Activated CD8-positive, alpha-beta T cell treated with anti-CD3 and anti-CD28 coated beads, Interleukin-2, amount 10 ng/mL, durations not matched to agents 7 days and 5 days (primary cell): ENCODE measurements around the gene GOLPH3. TPM values are rescaled to one million over a fixed set of nuclear protein-coding genes. Genes with fewer than 3 reads are reported as not detected.

Experiments
- ATAC-seq: fragments of 150-1000 bp; cut with Tn5 transposase; one replicate; pipeline ENCODE4 v1.10.0; 2021; ENCODE audit warnings: moderate library complexity
- CTCF ChIA-PET: fragments of 350-600 bp; sonication (Branson Sonifier 250); formaldehyde crosslinking; loops from one replicate; lab custom pipeline; 2021; ENCODE audit warnings: antibody characterized with exemption; lab: Charles Lee
- POLR2A ChIA-PET: fragments of 350-600 bp; sonication (Branson Sonifier 250); formaldehyde crosslinking; loops from one replicate; lab custom pipeline; 2021; ENCODE audit warnings: antibody characterized with exemption; lab: Charles Lee
- DNase-seq: peaks from one replicate; pipeline ENCODE4 v3.0.0-alpha.2; 2020
- H3K27ac Mint-ChIP-seq: one replicate; pipeline ENCODE4 v1.8.0; 2021; ENCODE audit warnings: mild to moderate bottlenecking, mixed read lengths
- H3K27me3 Mint-ChIP-seq: one replicate; pipeline ENCODE4 v1.8.0; 2021; ENCODE audit warnings: low read depth, mixed read lengths
- H3K36me3 Mint-ChIP-seq: one replicate; pipeline ENCODE4 v1.8.0; 2021; ENCODE audit warnings: low read depth, mixed read lengths
- H3K4me1 Mint-ChIP-seq: one replicate; pipeline ENCODE4 v1.8.0; 2021; ENCODE audit warnings: low read depth, mixed read lengths
- H3K4me3 Mint-ChIP-seq: one replicate; pipeline ENCODE4 v1.8.0; 2021; ENCODE audit warnings: mild to moderate bottlenecking, mixed read lengths
- H3K9me3 Mint-ChIP-seq: one replicate; pipeline ENCODE4 v1.8.0; 2022; ENCODE audit warnings: mixed read lengths; ENCODE audit not compliant: insufficient read depth
- total RNA-seq, 2 experiments: library from RNA; stranded (reverse); gene quantifications; one replicate each; pipeline ENCODE4 v1.2.3, GENCODE V29; 2021

Gene GOLPH3
- total RNA-seq, 2 experiments from 2014 or later = 70.7 to 73.7 TPM

DNA sequence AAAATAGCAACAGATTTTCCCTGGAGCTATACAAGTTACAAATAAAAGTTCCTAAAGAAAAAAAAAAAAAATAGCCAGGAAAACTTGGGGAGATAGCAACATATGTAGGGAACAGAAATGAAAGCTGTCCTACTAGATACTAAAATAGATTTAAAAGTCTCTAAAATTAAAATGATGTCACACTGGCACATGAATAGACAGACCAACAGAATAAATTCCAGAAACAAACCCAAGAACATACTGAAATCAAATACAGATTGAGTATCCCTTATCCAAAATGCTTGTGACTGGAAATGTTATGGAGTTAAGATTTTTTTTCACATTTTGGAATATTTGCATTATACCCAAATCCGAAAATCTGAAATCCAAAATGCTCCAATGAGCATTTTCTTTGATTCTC, 23.8 kb downstream of the GOLPH3 start:
- ChIA-PET POLR2A (interaction anchor here (0.7 kb wide), 1 partner anchor 15 kb away, joined by 3 read pairs; no protein-coding TSS in a partner anchor), CTCF (no interaction called here)
- Mint-ChIP-seq H3K4me1 (peaks cover 24% of the 10 kb centered on the region), H3K27ac (no peak overlapping the region), H3K9me3 (no peaks in the 10 kb centered on the region), H3K27me3 (no peaks in the 10 kb centered on the region), H3K4me3 (no peak overlapping the region), H3K36me3 (peaks cover 39% of the 10 kb centered on the region)
- no peak for ATAC-seq
- DNase-seq = no peak

GRCh38 chr5:32147959-32148358, 26.2 kb downstream of the GOLPH3 start:
- H3K4me3 Mint-ChIP-seq = no peak overlapping the region

GRCh38 chr5:32147236-32147635, 26.9 kb downstream of the GOLPH3 start:
- Mint-ChIP-seq H3K9me3 (no peaks in the 10 kb centered on the region), H3K4me1 (peaks cover 11% of the 10 kb centered on the region), H3K27me3 (no peaks in the 10 kb centered on the region), H3K36me3 (peaks cover 45% of the 10 kb centered on the region), H3K27ac (no peak overlapping the region), H3K4me3 (no peak overlapping the region)
- DNase-seq (no peak), ATAC-seq (no peak)
- ChIA-PET CTCF (no interaction called here), POLR2A (no interaction called here)

More at GRCh38 chr5:32147959-32148358, 26.2 kb downstream of the GOLPH3 start:
- Mint-ChIP-seq H3K27ac (no peak overlapping the region), H3K4me1 (peaks cover 11% of the 10 kb centered on the region), H3K9me3 (no peaks in the 10 kb centered on the region), H3K27me3 (no peaks in the 10 kb centered on the region), H3K36me3 (peaks cover 43% of the 10 kb centered on the region)
- ChIA-PET POLR2A (no interaction called here), CTCF (no interaction called here)
- DNase-seq = no peak
- no peak for ATAC-seq

DNA sequence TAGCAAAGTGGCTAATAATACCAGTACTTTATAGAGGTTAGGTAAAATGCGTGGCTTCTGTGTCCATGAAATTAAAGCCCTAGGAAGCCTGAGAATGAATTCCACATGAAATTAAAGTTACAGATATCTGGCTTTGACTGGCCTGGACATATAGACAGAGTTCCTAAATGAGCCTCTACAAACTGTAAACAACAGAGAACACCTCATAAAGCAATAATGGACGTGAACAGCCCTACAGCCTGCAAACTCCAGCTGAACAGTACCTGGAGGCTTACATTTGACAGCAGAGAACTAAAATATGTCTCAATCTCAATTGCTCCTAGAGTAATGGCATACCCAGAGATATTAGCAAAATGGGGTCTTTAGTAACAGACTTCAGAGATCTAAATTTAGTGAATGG, 28.7 kb downstream of the GOLPH3 start:
- Mint-ChIP-seq H3K4me1 (peaks cover 6% of the 10 kb centered on the region), H3K36me3 (peaks cover 49% of the 10 kb centered on the region), H3K9me3 (no peaks in the 10 kb centered on the region), H3K4me3 (no peak overlapping the region), H3K27me3 (no peaks in the 10 kb centered on the region), H3K27ac (no peak overlapping the region)
- ChIA-PET CTCF (no interaction called here), POLR2A (no interaction called here)
- no peak for ATAC-seq
- DNase-seq = no peak

DNA sequence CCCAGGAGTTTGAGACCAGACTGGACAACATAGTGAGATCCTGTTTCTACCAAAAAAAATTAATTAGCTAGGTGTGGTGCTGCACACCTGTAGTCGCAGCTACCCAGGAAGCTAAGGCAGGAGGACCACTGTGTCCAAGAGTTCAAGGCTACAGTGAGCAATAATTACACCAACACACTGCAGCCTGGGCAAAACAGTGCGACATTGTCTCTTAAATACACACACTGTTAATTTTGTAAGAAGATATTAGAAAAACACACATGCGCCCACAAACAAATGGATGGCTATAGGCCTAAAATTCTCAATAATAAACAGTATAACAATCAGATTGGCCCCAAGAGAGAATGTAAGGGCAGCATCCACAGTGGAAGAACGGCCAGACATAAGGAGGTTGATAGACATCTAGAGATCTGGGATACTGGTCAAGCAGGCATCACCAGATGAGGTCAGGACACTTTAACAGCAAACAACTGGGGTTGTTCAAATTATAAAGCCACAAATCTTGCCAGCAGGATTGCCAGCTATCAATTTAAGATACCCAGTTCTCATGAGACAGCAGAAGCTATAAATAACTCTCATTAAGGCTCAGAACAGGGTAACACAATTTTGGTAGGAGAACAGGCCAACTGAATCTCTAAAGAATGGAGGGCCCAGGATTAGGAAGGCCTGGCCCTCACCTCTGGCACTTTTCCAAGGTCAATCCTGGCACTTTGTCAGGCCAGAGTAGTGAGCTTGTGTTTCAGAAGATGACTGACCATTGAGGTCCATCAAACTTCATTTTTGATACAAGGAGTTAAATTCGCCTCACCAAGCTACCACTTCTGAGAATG, 29.5 kb downstream of the GOLPH3 start:
- Mint-ChIP-seq H3K27ac (no peak overlapping the region), H3K36me3 (peaks cover 52% of the 10 kb centered on the region), H3K27me3 (no peaks in the 10 kb centered on the region), H3K9me3 (no peaks in the 10 kb centered on the region), H3K4me3 (no peak overlapping the region), H3K4me1 (peaks cover 7% of the 10 kb centered on the region)
- CTCF ChIA-PET = no interaction called here
- no peak for ATAC-seq
- POLR2A ChIA-PET = no interaction called here
- DNase-seq = no peak

DNA sequence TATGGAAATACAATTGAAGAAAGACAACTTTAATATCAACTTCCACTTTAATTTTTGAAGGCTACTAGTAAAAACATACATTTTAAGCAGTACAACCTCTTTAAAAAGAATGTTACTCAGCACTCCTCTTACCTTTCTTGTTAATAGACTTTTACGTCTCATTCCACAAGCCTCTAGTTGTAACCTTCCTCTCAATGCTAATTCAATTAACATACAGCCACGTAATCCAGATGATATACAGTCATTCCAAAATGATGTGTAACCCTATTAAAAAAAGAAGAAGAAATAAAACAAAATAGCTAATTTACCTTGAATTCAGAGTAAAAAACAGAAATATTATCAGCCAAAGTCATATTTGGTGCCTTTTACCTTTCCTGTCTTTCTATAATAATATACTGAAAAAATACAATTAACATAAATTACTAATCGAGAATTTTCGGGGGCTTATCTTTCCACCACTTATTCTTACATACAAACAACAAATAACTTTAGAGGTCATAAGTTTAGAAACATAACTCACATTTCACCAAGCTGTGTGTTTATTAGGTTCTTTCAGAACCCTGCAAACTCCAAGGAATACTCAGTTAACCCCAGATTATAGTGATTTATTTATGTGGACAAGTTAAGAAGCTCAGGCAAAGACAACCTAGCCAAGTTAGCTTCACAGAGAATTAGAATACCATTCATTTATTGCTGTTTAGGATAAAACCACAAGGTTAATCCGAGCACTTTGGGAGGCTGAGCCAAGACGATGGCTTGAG, 30.3 kb downstream of the GOLPH3 start:
- Mint-ChIP-seq H3K9me3 (no peaks in the 10 kb centered on the region), H3K4me3 (no peak overlapping the region), H3K36me3 (peaks cover 51% of the 10 kb centered on the region), H3K4me1 (peaks cover 10% of the 10 kb centered on the region), H3K27me3 (no peaks in the 10 kb centered on the region), H3K27ac (no peak overlapping the region)
- ChIA-PET CTCF (no interaction called here), POLR2A (no interaction called here)
- no peak for DNase-seq
- no peak for ATAC-seq

DNA sequence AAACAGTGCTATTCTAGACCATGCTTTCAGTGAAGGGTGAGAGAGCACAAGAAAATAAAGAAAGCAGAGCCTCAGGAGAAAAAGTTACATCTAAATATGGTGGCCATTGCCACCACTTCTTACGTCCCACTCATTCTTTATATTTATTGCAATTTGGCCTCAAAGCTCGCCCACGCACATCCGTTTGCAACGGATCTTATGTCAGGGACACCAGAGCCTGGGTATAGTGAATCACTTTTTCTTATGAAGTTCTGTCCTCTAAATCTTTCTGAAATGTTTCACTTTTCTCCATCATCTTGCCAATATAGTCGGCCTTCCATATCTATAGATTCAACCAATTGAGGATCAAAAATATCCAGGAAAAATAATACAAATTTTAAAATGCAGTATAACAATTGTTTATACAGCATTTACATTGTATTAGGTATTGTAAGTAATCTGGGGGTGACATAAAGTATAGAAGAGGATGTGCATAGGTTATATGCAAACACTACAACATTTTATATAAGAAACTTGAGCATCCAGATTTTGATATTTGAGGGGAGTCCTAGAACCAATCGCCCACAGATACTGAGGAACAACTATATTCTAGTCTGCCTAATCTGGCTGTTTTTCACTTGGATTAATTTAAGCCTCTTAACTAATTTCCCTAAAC, 35.2 kb downstream of the GOLPH3 start:
- Mint-ChIP-seq H3K4me1 (peaks cover 17% of the 10 kb centered on the region), H3K27ac (no peak overlapping the region), H3K27me3 (no peaks in the 10 kb centered on the region), H3K9me3 (no peaks in the 10 kb centered on the region), H3K4me3 (no peak overlapping the region), H3K36me3 (peaks cover 39% of the 10 kb centered on the region)
- DNase-seq = peak; percentile 30
- POLR2A ChIA-PET = interaction anchor here (1.6 kb wide), 2 partner anchors 33 to 35 kb away, joined by 4 to 6 read pairs; partner anchors contain the start of gene GOLPH3
- CTCF ChIA-PET = no interaction called here
- ATAC-seq = no peak

GRCh38 chr5:32136342-32136741, 37.8 kb downstream of the GOLPH3 start:
- H3K9me3 Mint-ChIP-seq = no peaks in the 10 kb centered on the region
- DNase-seq (no peak), ATAC-seq (no peak)
- peaks cover 17% of the 10 kb centered on the region for H3K4me1 Mint-ChIP-seq
- H3K4me3 Mint-ChIP-seq = no peak overlapping the region
- ChIA-PET CTCF (interaction anchor here (0.8 kb wide), 1 partner anchor 498 kb away, joined by 3 read pairs; the partner anchor contains the start of gene PDZD2), POLR2A (no interaction called here)
- peaks cover 40% of the 10 kb centered on the region for H3K36me3 Mint-ChIP-seq
- H3K27ac Mint-ChIP-seq = no peak overlapping the region
- no peaks in the 10 kb centered on the region for H3K27me3 Mint-ChIP-seq

DNA sequence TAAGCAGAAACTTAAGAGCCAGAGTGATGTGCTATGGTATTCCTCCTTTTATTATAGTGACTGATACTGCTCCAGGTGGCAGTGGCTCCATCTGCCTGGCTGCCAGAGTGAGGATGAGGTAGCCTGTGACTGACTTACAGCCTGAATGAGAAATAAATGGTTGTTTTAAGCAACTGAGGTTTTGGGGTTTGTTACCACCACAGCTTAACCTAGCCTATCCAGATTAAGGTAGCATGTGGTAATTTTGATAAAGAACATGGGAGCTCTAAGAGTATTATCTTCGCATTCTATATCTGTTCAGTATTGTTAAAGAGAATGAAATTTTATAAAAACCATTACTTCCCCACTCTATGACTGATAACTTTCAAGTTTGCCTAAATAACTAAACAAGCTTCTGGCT, 39.0 kb downstream of the GOLPH3 start:
- H3K9me3 Mint-ChIP-seq = no peaks in the 10 kb centered on the region

DNA sequence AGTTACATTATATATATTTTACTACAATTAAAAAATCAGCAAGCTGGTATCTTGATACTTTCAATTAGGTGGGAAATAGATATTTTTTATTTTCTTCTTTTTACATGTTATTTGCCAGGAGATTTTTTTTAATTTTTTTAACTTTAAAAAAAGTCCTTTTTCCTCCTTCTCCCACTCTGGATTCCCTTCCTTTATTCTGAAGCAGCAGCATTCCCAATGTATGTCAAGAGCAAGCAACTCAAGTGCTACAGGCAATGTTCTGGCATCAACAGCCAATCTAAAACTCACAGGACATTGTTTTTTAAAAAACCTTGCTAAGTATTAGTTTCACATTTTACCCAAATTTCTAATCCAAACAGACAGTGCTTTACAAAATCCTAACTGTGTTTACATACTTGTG, 41.4 kb downstream of the GOLPH3 start:
- H3K4me3 Mint-ChIP-seq = no peak overlapping the region
- ATAC-seq (no peak), DNase-seq (no peak)
- H3K27me3 Mint-ChIP-seq = no peaks in the 10 kb centered on the region
- H3K36me3 Mint-ChIP-seq = peaks cover 38% of the 10 kb centered on the region
- no peak overlapping the region for H3K27ac Mint-ChIP-seq
- no peaks in the 10 kb centered on the region for H3K9me3 Mint-ChIP-seq
- peaks cover 10% of the 10 kb centered on the region for H3K4me1 Mint-ChIP-seq
- POLR2A ChIA-PET = no interaction called here
- CTCF ChIA-PET = interaction anchor here (1.3 to 2.0 kb wide), 2 partner anchors 40 to 56 kb away, joined by 4 to 6 read pairs; no protein-coding TSS in a partner anchor

More for the DNA sequence above, 39.0 kb downstream of the GOLPH3 start:
- ChIA-PET CTCF (interaction anchor here (0.6 to 1.1 kb wide), 2 partner anchors 42 to 585 kb away, joined by 3 to 4 read pairs; no protein-coding TSS in a partner anchor), POLR2A (interaction anchor here (0.8 kb wide), 1 partner anchor 20 kb away, joined by 3 read pairs; no protein-coding TSS in a partner anchor)
- H3K27ac Mint-ChIP-seq = peak overlapping the region; percentile 2
- H3K27me3 Mint-ChIP-seq = no peaks in the 10 kb centered on the region
- H3K36me3 Mint-ChIP-seq = peaks cover 42% of the 10 kb centered on the region
- DNase-seq (no peak), ATAC-seq (peak; percentile 33)
- H3K4me1 Mint-ChIP-seq = peaks cover 21% of the 10 kb centered on the region
- no peak overlapping the region for H3K4me3 Mint-ChIP-seq

- Mint-ChIP-seq H3K4me3 (no peak overlapping the region), H3K27ac (no peak overlapping the region), H3K4me1 (peaks cover 11% of the 10 kb centered on the region), H3K9me3 (no peaks in the 10 kb centered on the region), H3K27me3 (no peaks in the 10 kb centered on the region), H3K36me3 (peaks cover 41% of the 10 kb centered on the region)
- ChIA-PET CTCF (interaction anchor here (2.0 kb wide), 1 partner anchor 39 kb away, joined by 6 read pairs; no protein-coding TSS in a partner anchor), POLR2A (interaction anchor here (0.6 kb wide), 1 partner anchor 9 kb away, joined by 3 read pairs; no protein-coding TSS in a partner anchor)
- DNase-seq (no peak), ATAC-seq (no peak)
Observed at GRCh38 chr5:32131604-32132003, 42.5 kb downstream of the GOLPH3 start.
